NCI-H446 (cell line): ENCODE data around the gene FAN1.

Experiments
- DNase-seq, 2 experiments: peaks; one replicate each; lab custom pipeline; 2025; lab: John Stamatoyannopoulos, UW

The FAN1 gene

DNA sequence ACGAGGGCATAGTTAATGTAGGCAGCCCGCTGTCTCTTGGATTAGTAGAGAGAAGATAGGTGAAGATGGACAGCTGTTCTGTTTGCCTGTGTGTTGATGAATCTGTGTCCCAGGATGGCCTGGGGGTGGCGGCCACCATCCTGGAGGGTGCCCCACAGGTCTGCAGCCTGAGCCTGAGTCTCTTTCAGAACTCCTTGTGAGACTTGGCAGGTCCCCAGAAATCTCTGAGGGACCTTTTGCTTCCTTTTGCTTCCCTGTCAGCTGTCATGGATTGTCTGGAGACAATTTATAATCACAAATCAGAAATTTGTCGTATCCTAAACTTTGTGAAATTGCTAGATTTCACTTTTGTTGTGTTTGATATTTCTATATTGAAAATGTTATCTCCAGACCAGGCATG lies 17.4 kb downstream of the FAN1 start:
- DNase-seq, result no peak

- no peak for DNase-seq
Observed at GRCh38 chr15:30921781-30922479, 18.2 kb downstream of the FAN1 start.

- DNase-seq, result no peak
Observed at GRCh38 chr15:30922480-30923311, 19.0 kb downstream of the FAN1 start.

- no peak for DNase-seq
Observed at GRCh38 chr15:30923429-30923828, 19.7 kb downstream of the FAN1 start.

GRCh38 chr15:30924353-30924752 lies 20.6 kb downstream of the FAN1 start:
- no peak for DNase-seq

DNA sequence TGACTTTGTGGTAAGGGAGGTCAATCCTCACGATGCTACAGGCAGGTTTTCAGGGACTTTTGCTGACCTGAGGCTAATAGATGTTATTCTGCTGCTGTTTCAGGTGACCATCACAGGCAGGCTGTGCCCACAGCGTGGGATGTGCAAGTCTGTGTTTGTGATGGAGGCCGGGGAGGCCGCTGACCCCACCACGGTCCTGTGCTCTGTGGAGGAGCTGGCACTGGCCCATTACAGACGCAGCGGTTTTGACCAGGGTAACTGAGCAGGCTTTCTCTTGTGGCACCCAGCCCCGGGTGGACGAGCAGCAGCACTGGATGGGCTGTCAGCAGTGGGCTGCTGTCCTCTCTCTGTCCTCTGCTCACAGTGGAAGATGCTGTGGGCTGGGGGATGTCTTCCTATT lies 22.0 kb downstream of the FAN1 start:
- no peak for DNase-seq

GRCh38 chr15:30926161-30926560 lies 22.4 kb downstream of the FAN1 start:
- no peak for DNase-seq

GRCh38 chr15:30927148-30927761 lies 23.5 kb downstream of the FAN1 start:
- DNase-seq, result no peak

GRCh38 chr15:30928076-30928475 lies 24.4 kb downstream of the FAN1 start:
- no peak for DNase-seq

DNA sequence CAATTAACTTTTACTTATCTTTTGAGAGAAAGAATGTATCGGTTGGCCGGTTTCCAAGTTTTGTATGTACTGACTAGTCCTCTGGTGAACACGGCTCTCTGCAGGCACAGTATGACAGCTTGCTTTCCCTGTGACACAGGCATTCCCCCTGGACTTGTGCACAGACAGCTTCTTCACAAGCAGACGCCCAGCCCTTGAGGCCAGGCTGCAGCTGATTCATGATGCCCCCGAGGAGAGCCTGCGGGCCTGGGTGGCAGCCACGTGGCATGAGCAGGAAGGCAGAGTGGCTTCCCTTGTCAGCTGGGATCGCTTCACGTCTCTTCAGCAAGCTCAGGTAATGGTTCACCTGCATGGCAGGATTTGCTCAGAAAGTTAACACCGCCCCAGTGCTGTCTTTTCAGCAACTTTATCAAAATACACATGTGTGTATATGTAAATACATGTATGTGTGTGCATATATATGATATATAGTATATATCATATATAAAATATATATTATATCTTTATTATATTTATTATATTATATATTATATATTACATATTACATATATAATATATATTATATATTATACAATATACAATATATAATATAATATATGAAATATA lies 25.5 kb downstream of the FAN1 start:
- no peak for DNase-seq

- no peak for DNase-seq
Observed at GRCh38 chr15:30929982-30930381, 26.3 kb downstream of the FAN1 start.

GRCh38 chr15:30930422-30930821 lies 26.7 kb downstream of the FAN1 start:
- DNase-seq, result no peak

DNA sequence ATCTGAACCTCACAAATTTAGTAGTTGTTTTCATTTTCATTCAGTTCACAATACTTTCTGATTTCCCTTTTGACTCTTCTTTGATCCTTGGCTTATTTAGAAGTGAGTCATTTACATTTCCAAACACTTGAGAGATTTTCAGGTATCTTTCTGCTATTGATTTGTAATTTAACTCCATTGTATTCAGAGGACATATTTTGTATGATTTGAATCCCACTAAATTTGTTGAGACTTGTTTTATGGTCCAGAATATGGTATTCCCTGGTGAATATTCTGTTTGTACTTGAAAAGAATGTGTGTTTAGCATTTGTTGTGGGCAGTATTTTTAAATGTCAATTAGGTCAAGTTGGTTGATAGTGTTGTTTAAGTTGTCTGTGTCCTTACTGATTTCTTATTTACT lies 29.6 kb downstream of the FAN1 start:
- no peak for DNase-seq

DNA sequence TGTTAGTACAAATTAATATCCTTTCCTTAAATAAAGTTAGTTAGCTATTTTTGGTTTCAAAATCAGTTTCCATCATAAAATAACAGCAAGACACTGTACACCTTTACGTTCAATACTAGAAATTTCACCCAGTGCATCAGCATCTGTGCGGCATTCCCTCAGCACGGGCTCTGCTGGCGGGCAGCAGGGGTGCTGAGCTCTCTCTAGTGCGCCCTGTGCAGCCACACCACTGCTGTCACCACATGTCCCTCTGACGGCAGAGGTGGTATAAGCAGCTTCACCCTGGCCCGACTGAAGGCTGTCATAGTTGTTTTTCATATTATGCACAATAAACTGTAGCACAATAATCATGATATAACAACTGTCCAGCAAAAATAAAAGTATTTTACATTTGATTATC lies 35.4 kb downstream of the FAN1 start:
- no peak for DNase-seq

DNA sequence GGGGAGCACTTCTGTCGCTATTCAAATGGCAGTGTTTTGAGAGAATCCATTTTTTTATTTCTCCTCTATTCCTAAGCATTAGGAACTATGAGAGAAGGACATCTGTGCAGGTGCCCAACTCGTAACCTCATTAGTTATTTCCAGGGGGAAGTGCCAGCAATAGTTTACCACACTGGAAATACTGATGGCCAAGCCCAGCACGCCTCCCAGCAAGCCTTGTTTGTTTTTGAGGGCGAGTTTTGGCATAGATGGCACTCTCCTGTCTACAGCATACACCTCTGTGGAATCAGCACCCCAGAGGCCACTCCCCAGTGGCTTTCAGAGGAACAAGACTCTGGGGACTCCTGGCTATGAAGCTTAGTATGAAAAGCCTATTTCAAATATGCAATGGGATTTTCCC lies 36.6 kb downstream of the FAN1 start:
- DNase-seq, result no peak

- DNase-seq, result no peak
Observed at GRCh38 chr15:30941520-30941919, 37.8 kb downstream of the FAN1 start.

GRCh38 chr15:30943654-30944335 lies 40.1 kb downstream of the FAN1 start:
- DNase-seq, result no peak

DNA sequence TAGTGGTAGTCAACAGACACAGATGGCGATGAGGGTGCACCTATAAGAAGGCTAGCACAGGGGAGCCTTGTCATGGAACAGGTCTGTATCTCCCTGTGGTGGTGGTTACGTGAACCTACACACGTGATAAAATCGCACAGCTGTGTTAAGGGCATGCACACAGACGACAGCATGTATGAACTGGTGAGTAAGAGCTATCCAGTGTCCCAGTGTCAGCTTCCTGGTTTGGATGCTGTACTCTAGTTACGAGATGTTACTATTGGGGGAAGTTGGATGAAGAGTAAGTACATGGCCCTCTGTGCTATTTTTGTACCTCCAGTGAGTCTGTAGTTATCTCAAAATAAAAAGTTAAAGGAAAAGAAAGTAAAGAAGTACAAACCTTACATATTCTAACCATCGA lies 49.5 kb downstream of the FAN1 start:
- no peak for DNase-seq

- no peak for DNase-seq
Observed at GRCh38 chr15:30953731-30954378, 50.1 kb downstream of the FAN1 start.

- DNase-seq, result no peak
Observed at GRCh38 chr15:30954674-30955073, 51.0 kb downstream of the FAN1 start.
